C4-2B (cell line): ENCODE data around the gene TMED1.

Source experiments
- ZFX ChIP-seq: fragments of 450-650 bp; IDR thresholded peaks from 2 replicates; pipeline ENCODE4 v1.6.1; 2017
- TF ChIP-seq, protein P1 (sequence below): fragments of 450-650 bp; conservative IDR thresholded peaks from 2 replicates; pipeline ENCODE4 v1.5.1; 2017; ENCODE audit warnings: mild to moderate bottlenecking

DNA sequence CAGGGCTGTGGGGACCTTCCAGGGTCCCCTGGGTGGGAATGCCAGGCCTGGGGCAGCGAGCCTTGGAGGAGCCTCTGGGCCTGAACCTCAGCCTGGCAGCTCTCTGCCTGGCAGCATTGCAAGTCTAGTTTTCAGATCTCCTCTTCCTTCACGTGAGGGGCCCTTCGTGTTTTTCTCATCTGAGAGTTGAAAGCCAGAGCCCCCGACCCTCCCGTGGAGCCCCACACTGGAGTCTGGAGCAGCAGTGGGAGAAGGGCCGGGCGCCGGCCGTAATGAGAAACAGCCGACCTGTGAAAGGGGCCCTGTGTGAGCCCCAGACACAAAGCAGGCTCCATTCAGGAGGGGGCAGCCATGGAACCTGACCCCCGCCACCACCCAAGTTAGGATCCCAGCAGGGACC lies 19.3 kb downstream of the TMED1 start:
- TF ChIP-seq, protein P1, sequence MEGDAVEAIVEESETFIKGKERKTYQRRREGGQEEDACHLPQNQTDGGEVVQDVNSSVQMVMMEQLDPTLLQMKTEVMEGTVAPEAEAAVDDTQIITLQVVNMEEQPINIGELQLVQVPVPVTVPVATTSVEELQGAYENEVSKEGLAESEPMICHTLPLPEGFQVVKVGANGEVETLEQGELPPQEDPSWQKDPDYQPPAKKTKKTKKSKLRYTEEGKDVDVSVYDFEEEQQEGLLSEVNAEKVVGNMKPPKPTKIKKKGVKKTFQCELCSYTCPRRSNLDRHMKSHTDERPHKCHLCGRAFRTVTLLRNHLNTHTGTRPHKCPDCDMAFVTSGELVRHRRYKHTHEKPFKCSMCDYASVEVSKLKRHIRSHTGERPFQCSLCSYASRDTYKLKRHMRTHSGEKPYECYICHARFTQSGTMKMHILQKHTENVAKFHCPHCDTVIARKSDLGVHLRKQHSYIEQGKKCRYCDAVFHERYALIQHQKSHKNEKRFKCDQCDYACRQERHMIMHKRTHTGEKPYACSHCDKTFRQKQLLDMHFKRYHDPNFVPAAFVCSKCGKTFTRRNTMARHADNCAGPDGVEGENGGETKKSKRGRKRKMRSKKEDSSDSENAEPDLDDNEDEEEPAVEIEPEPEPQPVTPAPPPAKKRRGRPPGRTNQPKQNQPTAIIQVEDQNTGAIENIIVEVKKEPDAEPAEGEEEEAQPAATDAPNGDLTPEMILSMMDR, result no peak
- TF ChIP-seq ZFX, result no peak
